ENCODE data around the gene ACTA1.

DNA sequence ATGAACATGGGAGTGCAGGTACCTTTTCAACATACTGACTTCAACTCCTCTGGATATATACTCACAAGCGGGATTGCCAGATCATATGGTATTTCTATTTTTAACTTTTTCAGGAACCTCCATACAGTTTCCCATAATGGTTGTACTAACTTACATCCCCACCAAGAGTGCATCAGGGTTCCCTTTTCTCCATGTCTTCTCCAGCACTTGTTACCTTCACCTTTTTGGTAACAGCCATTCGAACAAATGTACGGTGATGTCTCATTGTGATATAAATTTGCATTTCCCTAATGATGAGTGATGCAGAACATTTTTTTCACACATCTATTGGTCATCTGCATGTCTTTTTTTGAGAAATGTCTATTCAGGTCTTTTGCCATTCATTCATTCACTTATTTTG is 25.9 kb upstream of the ACTA1 start:
- TF ChIP-seq, protein P1, sequence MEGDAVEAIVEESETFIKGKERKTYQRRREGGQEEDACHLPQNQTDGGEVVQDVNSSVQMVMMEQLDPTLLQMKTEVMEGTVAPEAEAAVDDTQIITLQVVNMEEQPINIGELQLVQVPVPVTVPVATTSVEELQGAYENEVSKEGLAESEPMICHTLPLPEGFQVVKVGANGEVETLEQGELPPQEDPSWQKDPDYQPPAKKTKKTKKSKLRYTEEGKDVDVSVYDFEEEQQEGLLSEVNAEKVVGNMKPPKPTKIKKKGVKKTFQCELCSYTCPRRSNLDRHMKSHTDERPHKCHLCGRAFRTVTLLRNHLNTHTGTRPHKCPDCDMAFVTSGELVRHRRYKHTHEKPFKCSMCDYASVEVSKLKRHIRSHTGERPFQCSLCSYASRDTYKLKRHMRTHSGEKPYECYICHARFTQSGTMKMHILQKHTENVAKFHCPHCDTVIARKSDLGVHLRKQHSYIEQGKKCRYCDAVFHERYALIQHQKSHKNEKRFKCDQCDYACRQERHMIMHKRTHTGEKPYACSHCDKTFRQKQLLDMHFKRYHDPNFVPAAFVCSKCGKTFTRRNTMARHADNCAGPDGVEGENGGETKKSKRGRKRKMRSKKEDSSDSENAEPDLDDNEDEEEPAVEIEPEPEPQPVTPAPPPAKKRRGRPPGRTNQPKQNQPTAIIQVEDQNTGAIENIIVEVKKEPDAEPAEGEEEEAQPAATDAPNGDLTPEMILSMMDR (conservative IDR thresholded peaks at IDR 0.05; ENCODE audit: low read length) = no peak
- no peak for TF ChIP-seq EZH2phosphoT487 (IDR thresholded peaks at IDR 0.05; ENCODE audit: borderline replicate concordance, low read depth, low read length)

Data from OCI-LY7 (cell line).